Left ventricle myocardium superior (tissue), 1 donor: ENCODE data around the gene PUDP. TPM values are rescaled to one million over a fixed set of nuclear protein-coding genes. Genes with fewer than 3 reads are reported as not detected.

Experiments used
- ATAC-seq: fragments of 200-7000 bp; cut with Tn5 transposase; one replicate; pipeline ENCODE4 v1.9.1; 2020; ENCODE audit warnings: mild to moderate bottlenecking, moderate library complexity
- DNase-seq: peaks from one replicate; pipeline ENCODE4 v3.0.0-alpha.2; 2020
- intact Hi-C: fragments of 100-400 bp; cut with micrococcal nuclease; formaldehyde crosslinking; loops from one replicate; pipeline ENCODE4 v1.11.0; 2022
- total RNA-seq: library from RNA; stranded (reverse); fragmentation: NEBNext Ultra II Directional; extraction: Animal tissue kit (Norgen Biotek cat#: 25700); gene quantifications from one replicate; pipeline ENCODE4 v1.2.1, GENCODE V29; 2021
- donor health status: DM: no; HTN: yes; CAD: no; lungs with severe emphysema.

PUDP gene
- total RNA-seq, 1 donor from 2014 or later: 21.9 TPM

GRCh38 chrX:7149411-7149810 is 1.5 kb upstream of the PUDP start:
- ATAC-seq (no peak), DNase-seq (no peak)
- intact Hi-C loops: no loop called here

- intact Hi-C loops: no loop called here
- ATAC-seq (peak; percentile 73), DNase-seq (peak; percentile 72)
These were observed 458 bp downstream of the PUDP start, which contains the start of gene STS for GRCh38 chrX:7147413-7147977. Gene STS, plus strand, starts transcription at chrX:7147712. Its CDS starts 105,488 bp downstream, at chrX:7253200.

- ATAC-seq (peak; percentile 2), DNase-seq (no peak)
- intact Hi-C loops: no loop called here
These were observed 1.1 kb downstream of the PUDP start for GRCh38 chrX:7146703-7147412.

- intact Hi-C loops: no loop called here
- DNase-seq: no peak
- ATAC-seq: no peak
These were observed 1.8 kb downstream of the PUDP start for GRCh38 chrX:7146020-7146702.

- intact Hi-C loops: no loop called here
- no peak for DNase-seq
- ATAC-seq: no peak
These were observed 2.5 kb downstream of the PUDP start for GRCh38 chrX:7145454-7145853.

- intact Hi-C loops: no loop called here
- ATAC-seq (no peak), DNase-seq (no peak)
These were observed 3.9 kb downstream of the PUDP start for GRCh38 chrX:7143941-7144525.

GRCh38 chrX:7143076-7143475 is 4.9 kb downstream of the PUDP start:
- intact Hi-C loops: no loop called here
- no peak for DNase-seq
- no peak for ATAC-seq

GRCh38 chrX:7139202-7140081 is 8.5 kb downstream of the PUDP start:
- intact Hi-C loops: no loop called here
- DNase-seq (no peak), ATAC-seq (peak; percentile 80)

GRCh38 chrX:7134981-7135380 is 13.0 kb downstream of the PUDP start:
- ATAC-seq: no peak
- DNase-seq: no peak
- intact Hi-C loops: no loop called here

GRCh38 chrX:7133050-7133440 is 14.9 kb downstream of the PUDP start:
- peak; percentile 33 for DNase-seq
- intact Hi-C loops: no loop called here
- ATAC-seq: peak; percentile 33

GRCh38 chrX:7132335-7133049 is 15.5 kb downstream of the PUDP start:
- DNase-seq (peak; percentile 32), ATAC-seq (peak; percentile 50)
- intact Hi-C loops: no loop called here

- ATAC-seq: no peak
- DNase-seq: no peak
- intact Hi-C loops: no loop called here
These were observed 16.3 kb downstream of the PUDP start for GRCh38 chrX:7131621-7132020.

- intact Hi-C loops: no loop called here
- DNase-seq (no peak), ATAC-seq (peak; percentile 25)
These were observed 20.9 kb downstream of the PUDP start for GRCh38 chrX:7127056-7127455.

GRCh38 chrX:7120878-7121219 is 27.1 kb downstream of the PUDP start:
- ATAC-seq (no peak), DNase-seq (no peak)
- intact Hi-C loops: no loop called here

- DNase-seq (no peak), ATAC-seq (no peak)
- intact Hi-C loops: no loop called here
These were observed 27.7 kb downstream of the PUDP start for GRCh38 chrX:7119950-7120877.

GRCh38 chrX:7117587-7117986 is 30.4 kb downstream of the PUDP start:
- no peak for DNase-seq
- intact Hi-C loops: no loop called here
- no peak for ATAC-seq

GRCh38 chrX:7116081-7116480 is 31.9 kb downstream of the PUDP start:
- ATAC-seq (no peak), DNase-seq (no peak)
- intact Hi-C loops: no loop called here

- peak; percentile 94 for ATAC-seq
- intact Hi-C loops: no loop called here
- DNase-seq: peak; percentile 52
These were observed 32.4 kb downstream of the PUDP start for GRCh38 chrX:7115557-7115956.
